ENCODE data around the gene NTNG1. TPM values are rescaled to one million over a fixed set of nuclear protein-coding genes. Genes with fewer than 3 reads are reported as not detected.
"Not testable (repeated sequence)": the region's sequence is repeated elsewhere in the genome, so short reads cannot be mapped to it uniquely, and the experiment has no call there.

NTNG1 gene
- total and polyA plus RNA-seq, 5 experiments from 2014 or later: not detected

GRCh38 chr1:107229711-107230110, 88.9 kb downstream of the NTNG1 start:
- POLR2A ChIA-PET: no interaction called here
- H3K4me3 Mint-ChIP-seq: no peak overlapping the region
- ATAC-seq: no peak

GRCh38 chr1:107230121-107230520, 89.3 kb downstream of the NTNG1 start:
- ATAC-seq (no peak), DNase-seq (no peak)
- Mint-ChIP-seq H3K9me3 (peaks cover 0 to 2% (median 0%) of the 10 kb centered on the region in 9 donors), H3K36me3 (no peaks in the 10 kb centered on the region), H3K4me3 (no peak overlapping the region), H3K27ac (no peak overlapping the region), H3K4me1 (no peaks in the 10 kb centered on the region), H3K27me3 (peaks cover 0 to 4% (median 0%) of the 10 kb centered on the region in 5 donors)
- POLR2A ChIA-PET: no interaction called here

More at GRCh38 chr1:107229711-107230110, 88.9 kb downstream of the NTNG1 start:
- Mint-ChIP-seq H3K9me3 (peaks cover 0 to 2% (median 0%) of the 10 kb centered on the region in 9 donors), H3K4me1 (no peaks in the 10 kb centered on the region), H3K27me3 (peaks cover 0 to 4% (median 0%) of the 10 kb centered on the region in 5 donors), H3K36me3 (no peaks in the 10 kb centered on the region), H3K27ac (no peak overlapping the region)
- DNase-seq: no peak

GRCh38 chr1:107231291-107231690, 90.5 kb downstream of the NTNG1 start:
- H3K27ac Mint-ChIP-seq: no peak overlapping the region
- peaks cover 0 to 10% (median 8%) of the 10 kb centered on the region in 9 donors for H3K9me3 Mint-ChIP-seq

GRCh38 chr1:107232426-107232825, 91.6 kb downstream of the NTNG1 start:
- POLR2A ChIA-PET: no interaction called here
- Mint-ChIP-seq H3K4me1 (no peaks in the 10 kb centered on the region), H3K36me3 (peaks cover 0 to 17% (median 0%) of the 10 kb centered on the region in 3 donors), H3K4me3 (no peak overlapping the region), H3K27me3 (peaks cover 0 to 7% (median 0%) of the 10 kb centered on the region in 5 donors), H3K9me3 (peaks cover 0 to 22% (median 16%) of the 10 kb centered on the region in 9 donors), H3K27ac (no peak overlapping the region)
- no peak for DNase-seq
- ATAC-seq: no peak

More at GRCh38 chr1:107231291-107231690, 90.5 kb downstream of the NTNG1 start:
- DNase-seq (no peak), ATAC-seq (no peak)
- Mint-ChIP-seq H3K4me1 (no peaks in the 10 kb centered on the region), H3K27me3 (peaks cover 0 to 8% (median 0%) of the 10 kb centered on the region in 5 donors), H3K4me3 (no peak overlapping the region), H3K36me3 (peaks cover 0 to 8% (median 0%) of the 10 kb centered on the region in 3 donors)
- POLR2A ChIA-PET: no interaction called here

GRCh38 chr1:107236760-107237159, 95.9 kb downstream of the NTNG1 start:
- DNase-seq, H3K4me3 Mint-ChIP-seq, H3K4me1 Mint-ChIP-seq, ATAC-seq, H3K27me3 Mint-ChIP-seq, POLR2A ChIA-PET, H3K27ac Mint-ChIP-seq: not testable (repeated sequence)
- peaks cover 0 to 36% (median 20%) of the 10 kb centered on the region in 9 donors for H3K9me3 Mint-ChIP-seq
- H3K36me3 Mint-ChIP-seq: peaks cover 0 to 17% (median 0%) of the 10 kb centered on the region in 3 donors

- no peak for ATAC-seq
Observed at GRCh38 chr1:107243461-107243860, 102.6 kb downstream of the NTNG1 start.

GRCh38 chr1:107244709-107245500, 104.1 kb downstream of the NTNG1 start:
- H3K36me3 Mint-ChIP-seq: no peaks in the 10 kb centered on the region
- H3K27ac Mint-ChIP-seq: peak overlapping the region in 1 of 10 donors; percentile 45
- H3K27me3 Mint-ChIP-seq: peaks cover 0 to 9% (median 5%) of the 10 kb centered on the region in 5 donors
- peaks cover 0 to 5% (median 0%) of the 10 kb centered on the region in 4 donors for H3K4me1 Mint-ChIP-seq
- no peaks in the 10 kb centered on the region for H3K9me3 Mint-ChIP-seq
- POLR2A ChIA-PET: no interaction called here
- no peak overlapping the region for H3K4me3 Mint-ChIP-seq
- DNase-seq (no peak), ATAC-seq (no peak)

More at GRCh38 chr1:107243461-107243860, 102.6 kb downstream of the NTNG1 start:
- Mint-ChIP-seq H3K36me3 (no peaks in the 10 kb centered on the region), H3K4me3 (no peak overlapping the region), H3K4me1 (peaks cover 0 to 5% (median 0%) of the 10 kb centered on the region in 4 donors), H3K9me3 (peaks cover 0 to 5% (median 4%) of the 10 kb centered on the region in 9 donors), H3K27me3 (peaks cover 0 to 9% (median 5%) of the 10 kb centered on the region in 5 donors), H3K27ac (no peak overlapping the region)
- POLR2A ChIA-PET: no interaction called here
- no peak for DNase-seq

GRCh38 chr1:107246775-107247345, 106.0 kb downstream of the NTNG1 start:
- H3K27ac Mint-ChIP-seq: no peak overlapping the region
- H3K4me1 Mint-ChIP-seq: peaks cover 0 to 5% (median 2%) of the 10 kb centered on the region in 4 donors
- ATAC-seq: no peak
- H3K36me3 Mint-ChIP-seq: no peaks in the 10 kb centered on the region
- POLR2A ChIA-PET: no interaction called here
- peaks cover 0 to 9% (median 3%) of the 10 kb centered on the region in 5 donors for H3K27me3 Mint-ChIP-seq
- DNase-seq: no peak
- peaks cover 0 to 4% (median 0%) of the 10 kb centered on the region in 9 donors for H3K9me3 Mint-ChIP-seq
- H3K4me3 Mint-ChIP-seq: no peak overlapping the region

- Mint-ChIP-seq H3K4me1 (peaks cover 0 to 5% (median 2%) of the 10 kb centered on the region in 4 donors), H3K36me3 (no peaks in the 10 kb centered on the region), H3K27ac (no peak overlapping the region), H3K9me3 (peaks cover 0 to 4% (median 0%) of the 10 kb centered on the region in 9 donors), H3K27me3 (peaks cover 0 to 9% (median 3%) of the 10 kb centered on the region in 5 donors), H3K4me3 (no peak overlapping the region)
- POLR2A ChIA-PET: no interaction called here
- DNase-seq (no peak), ATAC-seq (no peak)
Observed at GRCh38 chr1:107247679-107248078, 106.8 kb downstream of the NTNG1 start.

GRCh38 chr1:107250169-107250568, 109.3 kb downstream of the NTNG1 start:
- Mint-ChIP-seq H3K36me3 (no peaks in the 10 kb centered on the region), H3K4me1 (peaks cover 0 to 5% (median 2%) of the 10 kb centered on the region in 4 donors), H3K27ac (no peak overlapping the region), H3K9me3 (peaks cover 0 to 4% (median 0%) of the 10 kb centered on the region in 9 donors), H3K4me3 (no peak overlapping the region), H3K27me3 (no peaks in the 10 kb centered on the region)
- POLR2A ChIA-PET: no interaction called here
- DNase-seq: no peak
- no peak for ATAC-seq

GRCh38 chr1:107251083-107251482, 110.2 kb downstream of the NTNG1 start:
- Mint-ChIP-seq H3K4me3 (no peak overlapping the region), H3K27ac (no peak overlapping the region), H3K27me3 (peaks cover 0 to under 1% (median 0%) of the 10 kb centered on the region in 5 donors), H3K9me3 (peaks cover 0 to 4% (median 0%) of the 10 kb centered on the region in 9 donors), H3K4me1 (peaks cover 0 to 5% (median 2%) of the 10 kb centered on the region in 4 donors), H3K36me3 (no peaks in the 10 kb centered on the region)
- POLR2A ChIA-PET: no interaction called here
- ATAC-seq: no peak
- DNase-seq: no peak

- POLR2A ChIA-PET: no interaction called here
- H3K36me3 Mint-ChIP-seq: no peaks in the 10 kb centered on the region
Observed at GRCh38 chr1:107251839-107252238, 111.0 kb downstream of the NTNG1 start.

GRCh38 chr1:107252271-107252670, 111.4 kb downstream of the NTNG1 start:
- H3K4me3 Mint-ChIP-seq: no peak overlapping the region
- H3K4me1 Mint-ChIP-seq: peaks cover 0 to 3% (median 0%) of the 10 kb centered on the region in 4 donors
- no peaks in the 10 kb centered on the region for H3K36me3 Mint-ChIP-seq
- no peak overlapping the region for H3K27ac Mint-ChIP-seq
- POLR2A ChIA-PET: no interaction called here
- H3K9me3 Mint-ChIP-seq: peaks cover 0 to 4% (median 0%) of the 10 kb centered on the region in 9 donors
- peaks cover 0 to 5% (median 3%) of the 10 kb centered on the region in 5 donors for H3K27me3 Mint-ChIP-seq
- no peak for DNase-seq
- ATAC-seq: no peak

More at GRCh38 chr1:107251839-107252238, 111.0 kb downstream of the NTNG1 start:
- Mint-ChIP-seq H3K9me3 (peaks cover 0 to 4% (median 0%) of the 10 kb centered on the region in 9 donors), H3K27ac (no peak overlapping the region), H3K4me1 (peaks cover 0 to 3% (median 2%) of the 10 kb centered on the region in 4 donors), H3K4me3 (no peak overlapping the region), H3K27me3 (peaks cover 0 to 5% (median 3%) of the 10 kb centered on the region in 5 donors)
- no peak for ATAC-seq
- no peak for DNase-seq

Data from naive thymus-derived CD8-positive, alpha-beta T cell (primary cell).